ENCODE results near the gene GPRIN3. TPM values are rescaled to one million over a fixed set of nuclear protein-coding genes. Genes with fewer than 3 reads are reported as not detected.

The GPRIN3 gene
- total RNA-seq, 1 donor from 2014 or later: 0.10 TPM

DNA sequence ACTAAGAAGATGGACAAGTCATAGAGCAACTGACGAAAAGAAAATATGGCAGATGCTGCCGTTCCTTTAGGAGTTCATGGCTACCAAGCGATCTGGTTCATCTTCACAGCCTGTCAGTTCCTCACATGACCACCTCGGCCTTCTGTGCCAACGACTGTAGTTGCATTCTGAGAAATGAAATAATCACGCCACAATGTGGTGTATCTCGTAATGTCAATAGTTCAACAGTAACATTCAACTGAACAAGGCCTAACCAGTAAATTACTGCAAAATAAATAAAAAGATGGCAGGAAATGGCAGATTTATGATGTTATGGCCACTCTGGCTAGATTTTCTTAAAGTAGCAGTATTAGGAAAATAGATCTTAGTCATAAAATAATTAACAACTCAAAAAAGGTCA, 4.4 kb downstream of the GPRIN3 start:
- TF ChIP-seq, protein P1, sequence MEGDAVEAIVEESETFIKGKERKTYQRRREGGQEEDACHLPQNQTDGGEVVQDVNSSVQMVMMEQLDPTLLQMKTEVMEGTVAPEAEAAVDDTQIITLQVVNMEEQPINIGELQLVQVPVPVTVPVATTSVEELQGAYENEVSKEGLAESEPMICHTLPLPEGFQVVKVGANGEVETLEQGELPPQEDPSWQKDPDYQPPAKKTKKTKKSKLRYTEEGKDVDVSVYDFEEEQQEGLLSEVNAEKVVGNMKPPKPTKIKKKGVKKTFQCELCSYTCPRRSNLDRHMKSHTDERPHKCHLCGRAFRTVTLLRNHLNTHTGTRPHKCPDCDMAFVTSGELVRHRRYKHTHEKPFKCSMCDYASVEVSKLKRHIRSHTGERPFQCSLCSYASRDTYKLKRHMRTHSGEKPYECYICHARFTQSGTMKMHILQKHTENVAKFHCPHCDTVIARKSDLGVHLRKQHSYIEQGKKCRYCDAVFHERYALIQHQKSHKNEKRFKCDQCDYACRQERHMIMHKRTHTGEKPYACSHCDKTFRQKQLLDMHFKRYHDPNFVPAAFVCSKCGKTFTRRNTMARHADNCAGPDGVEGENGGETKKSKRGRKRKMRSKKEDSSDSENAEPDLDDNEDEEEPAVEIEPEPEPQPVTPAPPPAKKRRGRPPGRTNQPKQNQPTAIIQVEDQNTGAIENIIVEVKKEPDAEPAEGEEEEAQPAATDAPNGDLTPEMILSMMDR (IDR thresholded peaks at IDR 0.05): no peak
- Mint-ChIP-seq H3K4me3 (ENCODE audit: unreplicated experiment) (no peak overlapping the region), H3K4me1 (ENCODE audit: low read depth) (peaks cover 8% of the 10 kb centered on the region), H3K36me3 (ENCODE audit: low read depth) (no peaks in the 10 kb centered on the region), H3K27ac (ENCODE audit: unreplicated experiment) (no peak overlapping the region), H3K9me3 (ENCODE audit: low read depth) (no peaks in the 10 kb centered on the region), H3K27me3 (ENCODE audit: low read depth) (peaks cover 26% of the 10 kb centered on the region)
- no peak for DNase-seq (ENCODE audit: low spot score)

DNA sequence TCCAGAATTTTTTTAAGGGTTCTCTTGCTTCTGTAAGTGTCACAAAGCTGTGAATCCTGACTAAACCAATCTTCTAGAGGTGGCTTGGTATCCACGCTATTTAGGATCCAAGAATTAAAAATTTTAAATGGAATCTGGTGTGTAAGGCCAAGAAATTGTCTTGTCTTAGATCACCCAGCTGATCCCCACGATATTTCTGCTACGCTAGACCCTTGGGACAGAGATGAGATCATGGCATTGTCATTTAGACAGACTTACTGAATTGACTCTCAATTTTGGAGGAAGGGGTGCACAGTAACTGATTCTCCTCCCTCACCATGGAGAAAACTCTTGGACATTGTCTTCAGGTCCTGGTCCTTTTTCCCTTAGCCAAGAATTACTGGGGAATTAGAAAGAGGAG, 5.7 kb downstream of the GPRIN3 start:
- Mint-ChIP-seq H3K36me3 (ENCODE audit: low read depth) (no peaks in the 10 kb centered on the region), H3K9me3 (ENCODE audit: low read depth) (no peaks in the 10 kb centered on the region), H3K4me1 (ENCODE audit: low read depth) (peaks cover 10% of the 10 kb centered on the region), H3K27ac (ENCODE audit: unreplicated experiment) (no peak overlapping the region), H3K4me3 (ENCODE audit: unreplicated experiment) (no peak overlapping the region), H3K27me3 (ENCODE audit: low read depth) (peaks cover 26% of the 10 kb centered on the region)
- DNase-seq (ENCODE audit: low spot score): no peak
- TF ChIP-seq, protein P1 (IDR thresholded peaks at IDR 0.05): no peak

DNA sequence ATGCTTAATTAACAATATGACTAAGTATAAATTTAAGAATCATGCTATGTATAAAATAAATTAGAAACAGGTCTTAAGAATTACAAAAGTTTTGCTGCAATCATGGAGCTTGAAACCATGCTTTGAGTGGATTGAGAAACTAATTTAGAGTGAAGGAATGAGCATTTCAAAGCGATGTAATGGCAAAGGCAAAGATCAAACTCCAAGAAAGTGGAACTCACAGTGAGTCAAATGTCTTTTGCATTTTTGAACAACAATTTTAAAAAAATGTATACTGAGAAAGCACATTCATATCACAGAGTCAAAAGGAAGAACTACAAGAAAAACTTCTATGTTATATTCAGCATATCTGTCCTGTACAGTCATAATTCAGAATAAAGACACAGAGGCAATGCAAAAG, 6.6 kb downstream of the GPRIN3 start:
- TF ChIP-seq, protein P1 (IDR thresholded peaks at IDR 0.05): no peak
- Mint-ChIP-seq H3K9me3 (ENCODE audit: low read depth) (no peaks in the 10 kb centered on the region), H3K36me3 (ENCODE audit: low read depth) (no peaks in the 10 kb centered on the region), H3K4me3 (ENCODE audit: unreplicated experiment) (no peak overlapping the region), H3K27me3 (ENCODE audit: low read depth) (peaks cover 18% of the 10 kb centered on the region), H3K4me1 (ENCODE audit: low read depth) (peaks cover 10% of the 10 kb centered on the region), H3K27ac (ENCODE audit: unreplicated experiment) (no peak overlapping the region)
- no peak for DNase-seq (ENCODE audit: low spot score)

DNA sequence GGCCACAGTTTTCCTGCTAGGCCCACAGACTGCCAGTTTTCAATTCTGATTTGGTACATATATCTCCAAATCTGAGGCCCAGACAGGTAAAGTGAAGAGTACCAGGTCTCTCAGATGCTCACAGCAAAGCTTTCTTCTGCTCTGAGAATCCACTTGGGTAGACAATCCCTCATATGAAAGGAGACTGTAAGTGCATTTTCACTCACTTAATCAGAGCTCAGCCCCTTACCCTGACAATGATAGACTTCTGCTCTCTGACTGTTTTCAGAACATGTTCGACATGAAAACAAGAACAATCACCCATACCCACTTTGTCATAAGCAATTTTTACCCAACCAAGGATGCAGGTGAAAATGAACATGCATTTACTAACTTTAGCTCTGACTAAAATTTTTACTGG, 7.1 kb downstream of the GPRIN3 start:
- Mint-ChIP-seq H3K4me3 (ENCODE audit: unreplicated experiment) (no peak overlapping the region), H3K36me3 (ENCODE audit: low read depth) (no peaks in the 10 kb centered on the region), H3K4me1 (ENCODE audit: low read depth) (peaks cover 10% of the 10 kb centered on the region), H3K9me3 (ENCODE audit: low read depth) (no peaks in the 10 kb centered on the region), H3K27me3 (ENCODE audit: low read depth) (peaks cover 16% of the 10 kb centered on the region), H3K27ac (ENCODE audit: unreplicated experiment) (no peak overlapping the region)
- TF ChIP-seq, protein P1 (IDR thresholded peaks at IDR 0.05): no peak
- no peak for DNase-seq (ENCODE audit: low spot score)

DNA sequence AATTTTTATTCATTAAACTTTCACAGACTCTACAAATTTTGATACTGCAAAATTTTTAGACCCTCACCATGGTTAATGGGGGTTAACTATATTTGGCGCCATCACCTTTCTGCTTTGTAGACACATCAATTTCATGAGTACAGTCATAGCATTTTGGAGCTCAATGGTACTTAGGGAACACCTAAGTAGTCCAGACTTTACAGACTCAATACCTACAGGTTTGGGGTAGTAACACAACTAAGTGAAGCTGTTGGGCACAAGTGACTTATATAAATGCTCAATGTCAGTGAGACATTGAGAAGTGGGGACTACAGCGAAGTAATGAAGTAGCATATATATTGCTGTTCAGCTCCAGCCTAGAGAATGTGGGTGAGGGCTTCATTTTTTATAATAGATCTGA, 7.5 kb downstream of the GPRIN3 start:
- Mint-ChIP-seq H3K9me3 (ENCODE audit: low read depth) (no peaks in the 10 kb centered on the region), H3K4me3 (ENCODE audit: unreplicated experiment) (no peak overlapping the region), H3K27me3 (ENCODE audit: low read depth) (peaks cover 14% of the 10 kb centered on the region), H3K27ac (ENCODE audit: unreplicated experiment) (no peak overlapping the region), H3K4me1 (ENCODE audit: low read depth) (peaks cover 10% of the 10 kb centered on the region), H3K36me3 (ENCODE audit: low read depth) (no peaks in the 10 kb centered on the region)
- no peak for DNase-seq (ENCODE audit: low spot score)
- TF ChIP-seq, protein P1 (IDR thresholded peaks at IDR 0.05): no peak
